ENCODE data around the gene KCNK15. TPM values are rescaled to one million over a fixed set of nuclear protein-coding genes. Genes with fewer than 3 reads are reported as not detected.

KCNK15 gene
- total and polyA plus RNA-seq, 9 of the 15 experiments (the other 6 are each of a cell fraction or from before 2014, with no cell fraction given): 0.03 to 0.30 (median 0.17) TPM; not detected in 5

DNA sequence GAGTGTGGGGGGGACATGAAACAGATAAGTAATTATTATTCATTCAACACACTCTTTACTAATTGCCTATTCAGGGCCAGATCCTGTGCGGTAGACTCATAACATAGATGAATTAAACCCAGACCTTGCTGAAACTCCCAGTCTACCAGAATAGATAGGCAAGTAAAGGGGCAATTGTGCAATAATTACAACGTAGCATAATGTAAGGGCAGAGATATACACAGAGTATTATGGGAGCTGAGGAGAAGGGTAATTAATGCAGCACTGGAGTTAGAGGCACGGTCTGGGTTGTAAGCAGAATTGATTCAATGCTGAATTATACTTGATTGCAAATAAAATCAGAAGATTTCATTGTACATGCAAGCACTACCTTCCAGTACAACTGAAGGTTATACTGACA, 35.5 kb downstream of the KCNK15 start:
- Histone ChIP-seq H3K9me1 (ENCODE audit: control insufficient read depth, insufficient read depth, low read length) (no peaks in the 10 kb centered on the region), H4K20me1 (replicated peaks; ENCODE audit: control insufficient read depth, insufficient read depth, low read length) (no peaks in the 10 kb centered on the region; the same call in 1 of the 2 replicates), H3K4me3 (no peak overlapping the region), H3K4me2 (ENCODE audit: insufficient read depth, low read length) (no peak overlapping the region), H3K4me1 (replicated peaks in 1 of 2; ENCODE audit: control insufficient read depth in 2 of 2, insufficient read depth in 2 of 2, low read length in 2 of 2) (no peaks in the 10 kb centered on the region), H3K9me3 (replicated peaks; ENCODE audit: control insufficient read depth, insufficient read depth, low read depth, low read length) (no peaks in the 10 kb centered on the region), H3K9ac (ENCODE audit: insufficient read depth in 1 of 2, low read depth in 2 of 2, low read length in 2 of 2) (no peak overlapping the region), H3K36me3 (ENCODE audit: control insufficient read depth, insufficient read depth, low read length) (no peaks in the 10 kb centered on the region), H3K27me3 (ENCODE audit: control insufficient read depth in 2 of 2, insufficient read depth in 2 of 2, low read length in 2 of 2) (peaks cover 0 to 6% of the 10 kb centered on the region in 2 experiments; a peak in 1 of 5 replicates), H3K27ac (ENCODE audit: extremely low read depth, low read depth, low read length) (no peak overlapping the region), H3K79me2 (ENCODE audit: control insufficient read depth, insufficient read depth, low read length) (no peaks in the 10 kb centered on the region), H2AFZ (ENCODE audit: low read depth, low read length) (no peak overlapping the region)
- no TSS peak for BruUV-seq (replicated peaks)
- WGBS (ENCODE audit: insufficient coverage, low coverage, missing lambda C conversion rate): 4% methylated on average over 3 of the region's 3 CpGs
- in situ Hi-C loops (cut with MboI) (no loop called here), intact Hi-C loops (cut with micrococcal nuclease) (no loop called here)
- CTCF ChIA-PET (ENCODE audit: low intra/inter-chr PET ratio): no interaction called here
- no peak for FAIRE-seq
- TF ChIP-seq TFAM (CRISPR knock-in tag; conservative IDR thresholded peaks at IDR 0.05): no peak
- no peak for TF ChIP-seq NFRKB (IDR thresholded peaks at IDR 0.05; ENCODE audit: low read depth)
- TF ChIP-seq CEBPB (tag; IDR thresholded peaks at IDR 0.05): no peak
- TF ChIP-seq PYGO2 (tag; IDR thresholded peaks at IDR 0.05): no peak
- TF ChIP-seq MCM3 (IDR thresholded peaks at IDR 0.05): no peak
- no peak for TF ChIP-seq CSDE1 (IDR thresholded peaks at IDR 0.05)
- no peak for TF ChIP-seq POLR2B (IDR thresholded peaks at IDR 0.05; ENCODE audit: low read depth, partially characterized antibody)
- TF ChIP-seq DACH1 (IDR thresholded peaks at IDR 0.05; ENCODE audit: partially characterized antibody): no peak
- TF ChIP-seq, protein P1, sequence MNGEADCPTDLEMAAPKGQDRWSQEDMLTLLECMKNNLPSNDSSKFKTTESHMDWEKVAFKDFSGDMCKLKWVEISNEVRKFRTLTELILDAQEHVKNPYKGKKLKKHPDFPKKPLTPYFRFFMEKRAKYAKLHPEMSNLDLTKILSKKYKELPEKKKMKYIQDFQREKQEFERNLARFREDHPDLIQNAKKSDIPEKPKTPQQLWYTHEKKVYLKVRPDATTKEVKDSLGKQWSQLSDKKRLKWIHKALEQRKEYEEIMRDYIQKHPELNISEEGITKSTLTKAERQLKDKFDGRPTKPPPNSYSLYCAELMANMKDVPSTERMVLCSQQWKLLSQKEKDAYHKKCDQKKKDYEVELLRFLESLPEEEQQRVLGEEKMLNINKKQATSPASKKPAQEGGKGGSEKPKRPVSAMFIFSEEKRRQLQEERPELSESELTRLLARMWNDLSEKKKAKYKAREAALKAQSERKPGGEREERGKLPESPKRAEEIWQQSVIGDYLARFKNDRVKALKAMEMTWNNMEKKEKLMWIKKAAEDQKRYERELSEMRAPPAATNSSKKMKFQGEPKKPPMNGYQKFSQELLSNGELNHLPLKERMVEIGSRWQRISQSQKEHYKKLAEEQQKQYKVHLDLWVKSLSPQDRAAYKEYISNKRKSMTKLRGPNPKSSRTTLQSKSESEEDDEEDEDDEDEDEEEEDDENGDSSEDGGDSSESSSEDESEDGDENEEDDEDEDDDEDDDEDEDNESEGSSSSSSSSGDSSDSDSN (IDR thresholded peaks at IDR 0.05; ENCODE audit: borderline replicate concordance in 1 of 2, low read depth in 2 of 2, low read length in 2 of 2): no peak
- no peak for TF ChIP-seq TAF15 (IDR thresholded peaks at IDR 0.05; ENCODE audit: low read depth, low read length)
- no peak for TF ChIP-seq ZNF384 (IDR thresholded peaks at IDR 0.05; ENCODE audit: low read depth, low read length)
- TF ChIP-seq GABPB2 (CRISPR knock-in tag; conservative IDR thresholded peaks at IDR 0.05): no peak
- TF ChIP-seq ZFX (CRISPR knock-in tag; IDR thresholded peaks at IDR 0.05): no peak
- TF ChIP-seq NR4A1 (CRISPR knock-in tag; IDR thresholded peaks at IDR 0.05): no peak
- TF ChIP-seq NR4A1 (tag; IDR thresholded peaks at IDR 0.05): no peak
- no peak for TF ChIP-seq RCOR1 (IDR thresholded peaks at IDR 0.05; ENCODE audit: borderline replicate concordance in 1 of 2, low read depth in 2 of 2, low read length in 2 of 2)
- no peak for TF ChIP-seq THRB (CRISPR knock-in tag; conservative IDR thresholded peaks at IDR 0.05)
- TF ChIP-seq ZNF239 (CRISPR knock-in tag; IDR thresholded peaks at IDR 0.05): no peak
- no peak for DNase-seq (ENCODE audit: extremely low read depth in 1 of 4, low spot score in 3 of 4)
- POLR2A ChIA-PET: no interaction called here
- ATAC-seq: no peak
